H1 (cell line): ENCODE data around the gene GPD1.

Source experiments
- HDAC2 ChIP-seq, 2 experiments: fragments of 300-600 bp in 1 of 2; sonication (generic) in 1 of 2; IDR thresholded peaks; 2 replicates each; pipeline ENCODE4 v1.6.1; 2011 to 2012; ENCODE audit warnings: low read depth in 2 of 2, low read length in 2 of 2, mild to moderate bottlenecking in 2 of 2, moderate library complexity in 2 of 2, borderline replicate concordance in 1 of 2, inconsistent platforms in 1 of 2
- MAFK ChIP-seq: IDR thresholded peaks from 2 replicates; pipeline ENCODE4 v1.6.1; 2012; ENCODE audit warnings: low read depth, mild to moderate bottlenecking, improper control_type of control experiment, low read length
- TF ChIP-seq, protein P1 (sequence below), 3 experiments: IDR thresholded peaks; 1 replicate in 2 of 3; 2 replicates in 1 of 3; pipeline versions ENCODE4 v1.5.1 to v1.6.1; 2011; ENCODE audit warnings: low read length in 3 of 3, mild to moderate bottlenecking in 3 of 3, inconsistent platforms in 2 of 3, low read depth in 1 of 3, moderate library complexity in 1 of 3; ENCODE audit not compliant: insufficient read depth in 1 of 3; ENCODE audit errors: control extremely low read depth in 1 of 3

DNA sequence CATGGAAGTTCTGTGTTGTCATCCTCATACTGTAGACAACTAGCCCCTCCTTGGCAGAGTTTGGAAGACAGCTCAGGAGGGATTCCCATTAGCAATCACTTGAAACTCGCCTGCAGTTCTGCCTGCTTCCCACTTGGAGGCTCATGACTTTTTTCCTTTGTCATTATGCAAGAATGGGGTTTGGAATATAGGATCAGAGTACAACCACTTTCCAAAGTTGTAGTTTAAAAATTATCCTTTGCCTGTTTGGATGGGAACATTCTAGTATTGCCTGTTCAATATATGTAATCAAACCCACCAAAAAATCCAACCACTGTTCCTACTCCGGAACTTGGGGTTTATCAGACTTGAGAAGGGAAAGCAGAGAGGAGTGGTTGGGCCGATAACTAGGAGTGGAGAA is 2.1 kb upstream of the GPD1 start:
- no peak for TF ChIP-seq HDAC2 (IDR thresholded peaks at IDR 0.05; ENCODE audit: borderline replicate concordance in 1 of 2, low read depth in 2 of 2, low read length in 2 of 2)
- no peak for TF ChIP-seq MAFK
- TF ChIP-seq, protein P1, sequence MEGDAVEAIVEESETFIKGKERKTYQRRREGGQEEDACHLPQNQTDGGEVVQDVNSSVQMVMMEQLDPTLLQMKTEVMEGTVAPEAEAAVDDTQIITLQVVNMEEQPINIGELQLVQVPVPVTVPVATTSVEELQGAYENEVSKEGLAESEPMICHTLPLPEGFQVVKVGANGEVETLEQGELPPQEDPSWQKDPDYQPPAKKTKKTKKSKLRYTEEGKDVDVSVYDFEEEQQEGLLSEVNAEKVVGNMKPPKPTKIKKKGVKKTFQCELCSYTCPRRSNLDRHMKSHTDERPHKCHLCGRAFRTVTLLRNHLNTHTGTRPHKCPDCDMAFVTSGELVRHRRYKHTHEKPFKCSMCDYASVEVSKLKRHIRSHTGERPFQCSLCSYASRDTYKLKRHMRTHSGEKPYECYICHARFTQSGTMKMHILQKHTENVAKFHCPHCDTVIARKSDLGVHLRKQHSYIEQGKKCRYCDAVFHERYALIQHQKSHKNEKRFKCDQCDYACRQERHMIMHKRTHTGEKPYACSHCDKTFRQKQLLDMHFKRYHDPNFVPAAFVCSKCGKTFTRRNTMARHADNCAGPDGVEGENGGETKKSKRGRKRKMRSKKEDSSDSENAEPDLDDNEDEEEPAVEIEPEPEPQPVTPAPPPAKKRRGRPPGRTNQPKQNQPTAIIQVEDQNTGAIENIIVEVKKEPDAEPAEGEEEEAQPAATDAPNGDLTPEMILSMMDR (IDR thresholded peaks at IDR 0.05; ENCODE audit: control extremely low read depth in 1 of 3, insufficient read depth in 1 of 3, low read depth in 1 of 3, low read length in 3 of 3), result peak; percentile 12 to 66 (median 51)
